ENCODE data around the gene NUMB. TPM values are rescaled to one million over a fixed set of nuclear protein-coding genes. Genes with fewer than 3 reads are reported as not detected.

NUMB gene
- total RNA-seq, 4 donors from 2014 or later: 27.7 to 52.8 (median 34.2) TPM

GRCh38 chr14:73441286-73441685 is 17.1 kb downstream of the NUMB start:
- Histone ChIP-seq H3K4me1 (peaks cover 0 to 3% (median 0%) of the 10 kb centered on the region in 3 donors), H3K27ac (no peak overlapping the region), H3K36me3 (no peaks in the 10 kb centered on the region), H3K27me3 (no peaks in the 10 kb centered on the region), H3K9me3 (no peaks in the 10 kb centered on the region), H3K4me3 (no peak overlapping the region)
- no peak for DNase-seq
- intact Hi-C loops (cut with DNase I): no loop called here
- 81 to 87% methylated on average over 6 of the region's 7 CpGs for WGBS, 2 donors
- no peak for TF ChIP-seq CTCF (IDR thresholded peaks at IDR 0.05)
- TF ChIP-seq POLR2A (IDR thresholded peaks at IDR 0.05): no peak

- DNase-seq: no peak
- no peaks in the 10 kb centered on the region for H3K36me3 ChIP-seq
- no peak overlapping the region for H3K4me3 ChIP-seq
- H3K27me3 ChIP-seq: no peaks in the 10 kb centered on the region
- no peaks in the 10 kb centered on the region for H3K9me3 ChIP-seq
- no peak overlapping the region for H3K27ac ChIP-seq
- intact Hi-C loops (cut with DNase I): no loop called here
- TF ChIP-seq POLR2A (IDR thresholded peaks at IDR 0.05) (no peak), CTCF (IDR thresholded peaks at IDR 0.05) (no peak)
- 61 to 71% methylated on average over 2 of the region's 2 CpGs for WGBS, 2 donors
- H3K4me1 ChIP-seq: peaks cover 0 to 3% (median 0%) of the 10 kb centered on the region in 3 donors
These were observed 19.4 kb downstream of the NUMB start for GRCh38 chr14:73438993-73439392.

GRCh38 chr14:73437206-73437605 is 21.1 kb downstream of the NUMB start:
- TF ChIP-seq CTCF (IDR thresholded peaks at IDR 0.05) (no peak), POLR2A (IDR thresholded peaks at IDR 0.05) (no peak)
- 83 to 100% methylated on average over 1 to 2 of the region's 2 CpGs for WGBS, 2 donors
- Histone ChIP-seq H3K36me3 (no peaks in the 10 kb centered on the region), H3K4me1 (peaks cover 0 to 3% (median 0%) of the 10 kb centered on the region in 3 donors), H3K9me3 (no peaks in the 10 kb centered on the region), H3K27me3 (no peaks in the 10 kb centered on the region), H3K27ac (no peak overlapping the region), H3K4me3 (no peak overlapping the region)
- DNase-seq: no peak
- intact Hi-C loops (cut with DNase I): no loop called here

- H3K4me1 ChIP-seq: peaks cover 0 to 20% (median 5%) of the 10 kb centered on the region in 3 donors
- no peaks in the 10 kb centered on the region for H3K27me3 ChIP-seq
- H3K36me3 ChIP-seq: no peaks in the 10 kb centered on the region
- H3K9me3 ChIP-seq: no peaks in the 10 kb centered on the region
- 89% methylated on average over 3 of the region's 3 CpGs for WGBS, 2 donors
- H3K27ac ChIP-seq: no peak overlapping the region
- TF ChIP-seq CTCF (IDR thresholded peaks at IDR 0.05): no peak
- no peak for TF ChIP-seq POLR2A (IDR thresholded peaks at IDR 0.05)
- intact Hi-C loops (cut with DNase I): no loop called here
- no peak overlapping the region for H3K4me3 ChIP-seq
- no peak for DNase-seq
These were observed 26.2 kb downstream of the NUMB start for GRCh38 chr14:73432124-73432523.

- no peaks in the 10 kb centered on the region for H3K9me3 ChIP-seq
- peaks cover 0 to 46% (median 10%) of the 10 kb centered on the region in 3 donors for H3K4me1 ChIP-seq
- intact Hi-C loops (cut with DNase I): no loop called here
- no peaks in the 10 kb centered on the region for H3K36me3 ChIP-seq
- TF ChIP-seq CTCF (IDR thresholded peaks at IDR 0.05): no peak
- TF ChIP-seq POLR2A (IDR thresholded peaks at IDR 0.05): no peak
- DNase-seq: no peak
- no peak overlapping the region for H3K4me3 ChIP-seq
- 29 to 64% methylated on average over 5 of the region's 5 CpGs for WGBS, 2 donors
- no peaks in the 10 kb centered on the region for H3K27me3 ChIP-seq
- H3K27ac ChIP-seq: peak overlapping the region in 2 of 4 donors; percentile 10 to 40
These were observed 30.0 kb downstream of the NUMB start for GRCh38 chr14:73428353-73428824.
